H4 (cell line): ENCODE measurements around the gene BTBD3. TPM values are rescaled to one million over a fixed set of nuclear protein-coding genes. Genes with fewer than 3 reads are reported as not detected.

Experiments
- DNase-seq: peaks from one replicate; pipeline ENCODE4 v3.0.0-alpha.2; 2015; ENCODE audit warnings: low spot score
- total RNA-seq: library from RNA; depleted of rRNA; stranded (reverse); fragments of >200 nt; shearing (Covaris generic); gene quantifications from 2 replicates; pipeline ENCODE4 v1.2.3, GENCODE V29; 2014; rRNA removed

BTBD3 gene
- 19.7 and 21.0 TPM in 2 replicates for total RNA-seq

- DNase-seq = no peak
Observed at GRCh38 chr20:11917663-11918062, at the start of gene BTBD3. BTBD3 (plus strand) TSS chr20:11917893; CDS start chr20:11918276, 383 bp downstream.

GRCh38 chr20:11869641-11870040, 48.1 kb upstream of the BTBD3 start:
- no peak for DNase-seq

GRCh38 chr20:11870411-11870810, 47.3 kb upstream of the BTBD3 start:
- DNase-seq = no peak

GRCh38 chr20:11876555-11876954, 41.1 kb upstream of the BTBD3 start:
- no peak for DNase-seq

GRCh38 chr20:11880680-11881079, 37.0 kb upstream of the BTBD3 start:
- DNase-seq = peak; percentile 48

- DNase-seq = no peak
Observed at GRCh38 chr20:11881449-11881848, 36.2 kb upstream of the BTBD3 start.

GRCh38 chr20:11882651-11883050, 35.0 kb upstream of the BTBD3 start:
- DNase-seq = no peak

- DNase-seq = no peak
Observed at GRCh38 chr20:11888648-11889047, 29.0 kb upstream of the BTBD3 start.

- peak; percentile 86 for DNase-seq
Observed at GRCh38 chr20:11890331-11891076, 27.2 kb upstream of the BTBD3 start.

- DNase-seq = peak; percentile 23
Observed at GRCh38 chr20:11891077-11891775, 26.5 kb upstream of the BTBD3 start.

GRCh38 chr20:11891776-11892545, 25.7 kb upstream of the BTBD3 start:
- peak; percentile 74 for DNase-seq

- DNase-seq = no peak
Observed at GRCh38 chr20:11894062-11894461, 23.6 kb upstream of the BTBD3 start.

GRCh38 chr20:11895861-11896387, 21.8 kb upstream of the BTBD3 start:
- DNase-seq = no peak

- peak; percentile 43 for DNase-seq
Observed at GRCh38 chr20:11901127-11901526, 16.6 kb upstream of the BTBD3 start.

- peak; percentile 61 for DNase-seq
Observed at GRCh38 chr20:11902285-11902697, 15.4 kb upstream of the BTBD3 start.

- DNase-seq = no peak
Observed at GRCh38 chr20:11905460-11906179, 12.1 kb upstream of the BTBD3 start.

- no peak for DNase-seq
Observed at GRCh38 chr20:11906626-11907480, 10.8 kb upstream of the BTBD3 start.

- DNase-seq = no peak
Observed at GRCh38 chr20:11907621-11908020, 10.1 kb upstream of the BTBD3 start.

- peak; percentile 14 for DNase-seq
Observed at GRCh38 chr20:11912013-11912658, 5.6 kb upstream of the BTBD3 start.
